ENCODE results near the gene TYK2. TPM values are rescaled to one million over a fixed set of nuclear protein-coding genes. Genes with fewer than 3 reads are reported as not detected.

The TYK2 gene
- total and polyA plus RNA-seq, 2 of the 13 experiments (the other 11 are each of a cell fraction or from before 2014, with no cell fraction given) = 38.8 to 60.1 TPM

GRCh38 chr19:10334588-10335351 is 45.6 kb downstream of the TYK2 start (continued):
- peak; percentile 15; the same call in 1 of the 2 replicates for TF ChIP-seq ZKSCAN5 (CRISPR knock-in tag; IDR thresholded peaks at IDR 0.05)
- TF ChIP-seq ZNF292 (CRISPR knock-in tag; IDR thresholded peaks at IDR 0.05; ENCODE audit: borderline replicate concordance, low read depth) = no peak; the same call in 1 of the 2 replicates
- no peak; the same call in 1 of the 2 replicates for TF ChIP-seq ARID5B (CRISPR knock-in tag; IDR thresholded peaks at IDR 0.05)
- TF ChIP-seq TBX3 (IDR thresholded peaks at IDR 0.05; ENCODE audit: borderline replicate concordance) = no peak
- no peak for TF ChIP-seq TERF1 (CRISPR knock-in tag; IDR thresholded peaks at IDR 0.05)
- TF ChIP-seq, protein P1, sequence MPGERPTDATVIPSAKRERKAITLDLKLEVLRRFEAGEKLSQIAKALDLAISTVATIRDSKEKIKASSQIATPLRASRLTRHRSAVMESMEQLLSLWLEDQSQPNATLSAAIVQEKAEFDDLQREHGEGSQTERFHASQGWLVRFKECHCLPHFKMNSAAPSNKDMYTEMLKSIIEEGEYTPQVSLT (CRISPR knock-in tag; IDR thresholded peaks at IDR 0.05; ENCODE audit: borderline replicate concordance, low read depth) = no peak
- TF ChIP-seq NR2F6 (IDR thresholded peaks at IDR 0.05) = no peak
- TF ChIP-seq NR2F6 (CRISPR knock-in tag; IDR thresholded peaks at IDR 0.05) = peak; percentile 49; the same call in 1 of the 2 replicates
- peak; percentile 61; the same call in 1 of the 2 replicates for TF ChIP-seq ZFP90 (CRISPR knock-in tag; IDR thresholded peaks at IDR 0.05; ENCODE audit: borderline replicate concordance)
- TF ChIP-seq AGO1 (IDR thresholded peaks at IDR 0.05; ENCODE audit: low read depth, low read length, poor library complexity, severe bottlenecking) = no peak
- no peak for TF ChIP-seq HOXD1 (CRISPR knock-in tag; IDR thresholded peaks at IDR 0.05)
- 0 out of 2 replicates have a peak, but pooled peaks have one; percentile 35 for TF ChIP-seq ZNF766 (CRISPR knock-in tag; IDR thresholded peaks at IDR 0.05; ENCODE audit: borderline replicate concordance)
- TF ChIP-seq BORCS8-MEF2B (CRISPR knock-in tag; IDR thresholded peaks at IDR 0.05) = peak; percentile 50
- TF ChIP-seq CREB1 (IDR thresholded peaks at IDR 0.05) = no peak
- TF ChIP-seq CREB1 (CRISPR knock-in tag; IDR thresholded peaks at IDR 0.05) = no peak
- TF ChIP-seq ZNF563 (CRISPR knock-in tag; IDR thresholded peaks at IDR 0.05) = no peak
- TF ChIP-seq ZNF674 (CRISPR knock-in tag; IDR thresholded peaks at IDR 0.05; ENCODE audit: low read depth) = 0 out of 2 replicates have a peak, but pooled peaks have one; percentile 51
- no peak; the same call in 1 of the 2 replicates for TF ChIP-seq KAT7 (CRISPR knock-in tag; IDR thresholded peaks at IDR 0.05; ENCODE audit: borderline replicate concordance)
- TF ChIP-seq CC2D1A (CRISPR knock-in tag; IDR thresholded peaks at IDR 0.05) = no peak
- TF ChIP-seq, protein P2, sequence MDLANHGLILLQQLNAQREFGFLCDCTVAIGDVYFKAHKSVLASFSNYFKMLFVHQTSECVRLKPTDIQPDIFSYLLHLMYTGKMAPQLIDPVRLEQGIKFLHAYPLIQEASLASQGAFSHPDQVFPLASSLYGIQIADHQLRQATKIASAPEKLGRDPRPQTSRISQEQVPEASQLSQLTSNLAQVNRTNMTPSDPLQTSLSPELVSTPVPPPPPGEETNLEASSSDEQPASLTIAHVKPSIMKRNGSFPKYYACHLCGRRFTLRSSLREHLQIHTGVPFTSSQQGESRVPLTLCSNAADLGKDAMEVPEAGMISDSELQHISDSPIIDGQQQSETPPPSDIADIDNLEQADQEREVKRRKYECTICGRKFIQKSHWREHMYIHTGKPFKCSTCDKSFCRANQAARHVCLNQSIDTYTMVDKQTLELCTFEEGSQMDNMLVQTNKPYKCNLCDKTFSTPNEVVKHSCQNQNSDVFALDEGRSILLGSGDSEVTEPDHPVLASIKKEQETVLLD (CRISPR knock-in tag; IDR thresholded peaks at IDR 0.05; ENCODE audit: low read depth) = no peak
- TF ChIP-seq, protein P3, sequence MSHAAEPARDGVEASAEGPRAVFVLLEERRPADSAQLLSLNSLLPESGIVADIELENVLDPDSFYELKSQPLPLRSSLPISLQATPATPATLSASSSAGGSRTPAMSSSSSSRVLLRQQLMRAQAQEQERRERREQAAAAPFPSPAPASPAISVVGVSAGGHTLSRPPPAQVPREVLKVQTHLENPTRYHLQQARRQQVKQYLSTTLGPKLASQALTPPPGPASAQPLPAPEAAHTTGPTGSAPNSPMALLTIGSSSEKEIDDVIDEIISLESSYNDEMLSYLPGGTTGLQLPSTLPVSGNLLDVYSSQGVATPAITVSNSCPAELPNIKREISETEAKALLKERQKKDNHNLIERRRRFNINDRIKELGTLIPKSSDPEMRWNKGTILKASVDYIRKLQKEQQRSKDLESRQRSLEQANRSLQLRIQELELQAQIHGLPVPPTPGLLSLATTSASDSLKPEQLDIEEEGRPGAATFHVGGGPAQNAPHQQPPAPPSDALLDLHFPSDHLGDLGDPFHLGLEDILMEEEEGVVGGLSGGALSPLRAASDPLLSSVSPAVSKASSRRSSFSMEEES (CRISPR knock-in tag; IDR thresholded peaks at IDR 0.05) = 0 out of 2 replicates have a peak, but pooled peaks have one; percentile 14
- TF ChIP-seq ZNF7 (CRISPR knock-in tag; IDR thresholded peaks at IDR 0.05) = no peak
